A549 (cell line): ENCODE data around the gene TMEM40. TPM values are rescaled to one million over a fixed set of nuclear protein-coding genes. Genes with fewer than 3 reads are reported as not detected.
A peak's percentile ranks its signal among the peaks of the same experiment; 100 is the strongest.
"Not testable (repeated sequence)": the region's sequence is repeated elsewhere in the genome, so short reads cannot be mapped to it uniquely, and the experiment has no call there.

Experiments
- ATAC-seq, 2 experiments: fragments of 200-7000 bp in 1 of 2; fragments of >200 bp in 1 of 2; cut with Nextera tagmentation in 1 of 2; cut with Tn5 transposase in 1 of 2; 3 replicates each; pipeline versions ENCODE4 v1.8.0 to v1.9.1; 2018 to 2020; ENCODE audit warnings: mild to moderate bottlenecking in 1 of 2, moderate library complexity in 1 of 2
- CTCF ChIA-PET: fragments of 300-600 bp; sonication (Branson Sonifier 250); formaldehyde crosslinking; extraction: SDS; loops from one replicate; lab custom pipeline; 2021; ENCODE audit warnings: antibody characterized with exemption, inconsistent platforms; lab: Yijun Ruan, JAX
- POLR2A ChIA-PET: fragments of 350-600 bp; formaldehyde crosslinking; extraction: SDS; loops from one replicate; lab custom pipeline; 2021; ENCODE audit warnings: antibody characterized with exemption, inconsistent platforms; lab: Yijun Ruan, JAX
- DNase-seq, 2 experiments: peaks; one replicate each; pipeline versions ENCODE4 v3.0.0 to v3.0.0-alpha.2; 2011 to 2016; ENCODE audit warnings: low read depth in 1 of 2, low spot score in 1 of 2
- FAIRE-seq: peaks from 2 replicates; lab custom pipeline; 2011; peaks lifted over from hg19 to GRCh38; lab: Jason Lieb, UNC
- H3K27ac ChIP-seq, 2 experiments: fragments of >200 bp; sonication (Bioruptor Twin); formaldehyde crosslinking; 3 replicates each; pipeline ENCODE4 v1.5.1; 2016 to 2017
- H3K4me1 ChIP-seq: fragments of >200 bp; sonication (Bioruptor Twin); formaldehyde crosslinking; 3 replicates; pipeline ENCODE4 v1.6.1; 2016
- H3K4me2 ChIP-seq: fragments of >200 bp; sonication (Bioruptor Twin); formaldehyde crosslinking; 3 replicates; pipeline ENCODE4 v1.6.1; 2016
- H3K4me3 ChIP-seq: fragments of >200 bp; sonication (Bioruptor Twin); formaldehyde crosslinking; 3 replicates; pipeline ENCODE4 v1.5.1; 2016
- H3K9me3 ChIP-seq: fragments of >200 bp; sonication (Bioruptor Twin); formaldehyde crosslinking; 3 replicates; pipeline ENCODE4 v1.6.1; 2016
- CBX8 ChIP-seq: fragments of 200-600 bp; sonication (generic); IDR thresholded peaks from 2 replicates; pipeline ENCODE4 v1.6.1; 2016
- CHD2 ChIP-seq: fragments of 150-350 bp; IDR thresholded peaks from 2 replicates; pipeline ENCODE4 v1.6.1; 2014; ENCODE audit warnings: low read length; ENCODE audit not compliant: partially characterized antibody
- EHF ChIP-seq: fragments of 250-450 bp; sonication (Bioruptor Pico); IDR thresholded peaks from 2 replicates; pipeline ENCODE4 v1.5.0; 2020; ENCODE audit warnings: mild to moderate bottlenecking
- ELK1 ChIP-seq: fragments of 150-350 bp; IDR thresholded peaks from 2 replicates; pipeline ENCODE4 v1.6.1; 2014; ENCODE audit warnings: low read depth, mild to moderate bottlenecking, low read length
- ESRRA ChIP-seq: fragments of 150-350 bp; IDR thresholded peaks from 2 replicates; pipeline ENCODE4 v1.6.1; 2014; ENCODE audit warnings: mild to moderate bottlenecking, low read length, borderline replicate concordance
- GATA3 ChIP-seq: IDR thresholded peaks from 2 replicates; pipeline ENCODE4 v1.6.1; 2012; ENCODE audit warnings: borderline replicate concordance
- HOXB5 ChIP-seq: fragments of 250-450 bp; sonication (Bioruptor Pico); IDR thresholded peaks from 2 replicates; pipeline ENCODE4 v1.5.0; 2020; ENCODE audit warnings: mild to moderate bottlenecking, moderate library complexity
- KDM1A ChIP-seq: fragments of 200-600 bp; sonication (generic); IDR thresholded peaks from 2 replicates; pipeline ENCODE4 v1.6.1; 2016; ENCODE audit warnings: low read depth, mild to moderate bottlenecking
- MAFK ChIP-seq: fragments of 450-650 bp; IDR thresholded peaks from 2 replicates; pipeline ENCODE4 v1.6.1; 2014; ENCODE audit not compliant: partially characterized antibody
- NPAS2 ChIP-seq: fragments of 250-450 bp; sonication (Bioruptor Pico); IDR thresholded peaks from 2 replicates; pipeline ENCODE4 v1.8.0; 2022; ENCODE audit warnings: mild to moderate bottlenecking, moderate library complexity, borderline replicate concordance
- RNF2 ChIP-seq: fragments of 200-600 bp; sonication (generic); IDR thresholded peaks from 2 replicates; pipeline ENCODE4 v1.6.1; 2016; ENCODE audit warnings: low read depth, mild to moderate bottlenecking, antibody characterized with exemption, moderate library complexity, borderline replicate concordance
- SREBF2 ChIP-seq: fragments of 450-650 bp; IDR thresholded peaks from 2 replicates; pipeline ENCODE4 v1.6.1; 2014; ENCODE audit warnings: mild to moderate bottlenecking, moderate library complexity
- ZFP36 ChIP-seq: fragments of 450-650 bp; IDR thresholded peaks from 2 replicates; pipeline ENCODE4 v1.6.1; 2014; ENCODE audit warnings: borderline replicate concordance; ENCODE audit not compliant: partially characterized antibody
- WGBS: methylation state at CpG from one replicate; pipeline ENCODE4 v1.1.6; 2017; ENCODE audit errors: missing lambda C conversion rate; 5-methylcytosine and 5-hydroxymethylcytosine counted together
- polyA plus RNA-seq, 4 experiments: library from polyadenylated mRNA; depleted of rRNA in 3 of 4; stranded (reverse); fragments of >200 nt; fragmentation: RNase III in 1 of 4; extraction: RNeasy Plus Mini Kit Qiagen cat#74134 plus additional on column Dnase treatment in 1 of 4; gene quantifications; 2 replicates in 3 of 4; 3 replicates in 1 of 4; pipeline ENCODE4 v1.2.3, GENCODE V29; 2011 to 2017
- TF ChIP-seq, protein P1 (sequence below): fragments of >200 bp; sonication (Bioruptor Twin); formaldehyde crosslinking; IDR thresholded peaks from 3 replicates; pipeline ENCODE4 v1.6.1; 2016
- TF ChIP-seq, protein P2 (sequence below): fragments of 450-650 bp; IDR thresholded peaks from 2 replicates; pipeline ENCODE4 v1.6.1; 2014; ENCODE audit warnings: antibody characterized with exemption

Gene TMEM40
- polyA plus RNA-seq, 2 of the 4 experiments (the other 2 are of a cell fraction) = 0.13 to 0.18 TPM

DNA sequence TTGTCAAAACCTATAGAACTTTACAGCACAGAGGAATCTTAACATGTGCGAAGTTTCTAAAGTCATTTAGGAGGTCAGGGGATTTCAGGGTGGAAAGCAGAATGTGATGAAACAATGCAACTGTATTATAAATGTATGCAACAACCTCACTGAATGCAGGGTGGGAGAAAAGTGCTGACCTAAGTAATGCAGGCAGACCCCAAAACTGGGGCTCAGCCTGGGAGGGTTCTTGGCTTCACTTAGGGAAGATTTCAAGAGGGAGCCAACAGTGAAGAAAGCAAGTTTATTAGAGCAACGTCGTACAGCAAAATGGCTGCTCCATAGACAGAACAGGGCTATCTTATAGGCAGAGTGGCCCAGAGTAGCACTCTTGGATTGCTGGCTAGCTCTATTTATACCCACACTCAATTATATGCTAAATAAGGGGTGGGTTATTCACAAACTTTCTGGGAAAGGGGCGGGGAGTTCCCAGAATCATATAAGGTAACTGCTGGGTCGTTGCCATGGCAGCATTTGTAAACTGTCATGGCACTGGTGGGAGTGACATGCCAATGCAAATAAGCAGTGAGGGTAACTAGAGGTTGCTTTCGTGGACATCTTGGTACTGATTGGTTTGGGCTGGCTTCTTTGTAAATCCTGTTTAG lies 23.2 kb upstream of the TMEM40 start:
- CTCF ChIA-PET = interaction anchor here (1.5 kb wide), 1 partner anchor 45 kb away, joined by 3 read pairs; no protein-coding TSS in a partner anchor
- no peaks in the 10 kb centered on the region for H3K4me1 ChIP-seq
- FAIRE-seq = no peak
- TF ChIP-seq MAFK (peak; percentile 16), KDM1A (no peak)
- no peak overlapping the region for H3K4me3 ChIP-seq
- DNase-seq = peak in 1 of 2 experiments; percentile 65
- no peaks in the 10 kb centered on the region for H3K9me3 ChIP-seq
- ATAC-seq = peak; percentile 30 to 55; a peak in 2 of 6 replicates
- H3K27ac ChIP-seq = no peak overlapping the region
- WGBS = 23% methylated on average over 6 of the region's 6 CpGs
- POLR2A ChIA-PET = no interaction called here
- no peak overlapping the region for H3K4me2 ChIP-seq

DNA sequence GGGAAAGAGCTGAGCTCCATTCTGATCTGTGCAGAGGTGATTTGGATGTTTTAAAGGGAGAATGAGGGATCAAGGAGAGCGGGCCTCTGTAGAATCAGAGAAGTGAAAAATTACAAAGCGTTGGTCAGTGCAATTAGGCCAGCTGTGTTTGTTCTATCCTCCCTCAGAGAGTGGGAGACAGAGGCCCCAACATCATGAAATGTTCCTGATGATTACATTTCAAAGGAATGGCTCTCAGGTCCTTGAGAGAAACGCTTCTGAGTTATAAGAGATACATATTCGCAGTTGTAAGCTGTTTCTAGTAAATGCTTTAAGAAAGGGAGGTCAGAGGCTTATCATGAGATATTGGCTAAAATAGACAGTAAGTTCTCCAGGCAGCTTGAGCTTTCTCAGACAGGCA lies 21.7 kb upstream of the TMEM40 start:
- no peaks in the 10 kb centered on the region for H3K4me1 ChIP-seq
- DNase-seq (no peak), FAIRE-seq (no peak), ATAC-seq (no peak)
- no peak overlapping the region for H3K27ac ChIP-seq
- no peak overlapping the region for H3K4me3 ChIP-seq
- WGBS = 58% methylated on average over 4 of the region's 4 CpGs
- H3K4me2 ChIP-seq = no peak overlapping the region
- no peaks in the 10 kb centered on the region for H3K9me3 ChIP-seq
- ChIA-PET POLR2A (no interaction called here), CTCF (interaction anchor here (0.6 to 2.1 kb wide), 6 partner anchors 11 to 111 kb away, joined by 3 to 5 read pairs (median 4); partner anchors contain the start of gene TMEM40)
- TF ChIP-seq CBX8 (no peak), HOXB5 (CRISPR knock-in tag) (no peak), RNF2 (no peak)
- TF ChIP-seq, all 56 proteins: peak for 0

- Histone ChIP-seq H3K4me3 (no peak overlapping the region), H3K4me1 (no peaks in the 10 kb centered on the region), H3K27ac (no peak overlapping the region), H3K4me2 (no peak overlapping the region), H3K9me3 (no peaks in the 10 kb centered on the region)
- POLR2A ChIA-PET = no interaction called here
- WGBS = 36% methylated on average over 4 of the region's 4 CpGs
- no peak for DNase-seq
- FAIRE-seq = no peak
- no peak for TF ChIP-seq HOXB5 (CRISPR knock-in tag)
- TF ChIP-seq, protein P1, sequence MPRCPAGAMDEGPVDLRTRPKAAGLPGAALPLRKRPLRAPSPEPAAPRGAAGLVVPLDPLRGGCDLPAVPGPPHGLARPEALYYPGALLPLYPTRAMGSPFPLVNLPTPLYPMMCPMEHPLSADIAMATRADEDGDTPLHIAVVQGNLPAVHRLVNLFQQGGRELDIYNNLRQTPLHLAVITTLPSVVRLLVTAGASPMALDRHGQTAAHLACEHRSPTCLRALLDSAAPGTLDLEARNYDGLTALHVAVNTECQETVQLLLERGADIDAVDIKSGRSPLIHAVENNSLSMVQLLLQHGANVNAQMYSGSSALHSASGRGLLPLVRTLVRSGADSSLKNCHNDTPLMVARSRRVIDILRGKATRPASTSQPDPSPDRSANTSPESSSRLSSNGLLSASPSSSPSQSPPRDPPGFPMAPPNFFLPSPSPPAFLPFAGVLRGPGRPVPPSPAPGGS = no peak
- no peak for TF ChIP-seq ESRRA
- TF ChIP-seq NPAS2 = no peak
- TF ChIP-seq, protein P2, sequence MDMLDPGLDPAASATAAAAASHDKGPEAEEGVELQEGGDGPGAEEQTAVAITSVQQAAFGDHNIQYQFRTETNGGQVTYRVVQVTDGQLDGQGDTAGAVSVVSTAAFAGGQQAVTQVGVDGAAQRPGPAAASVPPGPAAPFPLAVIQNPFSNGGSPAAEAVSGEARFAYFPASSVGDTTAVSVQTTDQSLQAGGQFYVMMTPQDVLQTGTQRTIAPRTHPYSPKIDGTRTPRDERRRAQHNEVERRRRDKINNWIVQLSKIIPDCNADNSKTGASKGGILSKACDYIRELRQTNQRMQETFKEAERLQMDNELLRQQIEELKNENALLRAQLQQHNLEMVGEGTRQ = no peak
- TF ChIP-seq SREBF2 = no peak
- TF ChIP-seq ELK1 = no peak
- no peak for TF ChIP-seq GATA3
- TF ChIP-seq CHD2 = no peak
- no peak for TF ChIP-seq EHF (CRISPR knock-in tag)
- ATAC-seq = no peak
- CTCF ChIA-PET = interaction anchor here (0.8 to 1.1 kb wide), 3 partner anchors 9 to 14 kb away, joined by 3 read pairs; no protein-coding TSS in a partner anchor
Observed at GRCh38 chr3:12777171-12777570, 18.1 kb upstream of the TMEM40 start.

GRCh38 chr3:12775970-12776369 lies 16.9 kb upstream of the TMEM40 start:
- TF ChIP-seq ZFP36 = peak; percentile 15
- TF ChIP-seq, all 56 proteins: peak for 1; not testable (repeated sequence) for 55
- POLR2A ChIA-PET, ATAC-seq, DNase-seq, H3K27ac ChIP-seq, FAIRE-seq, H3K4me3 ChIP-seq, H3K4me1 ChIP-seq, H3K4me2 ChIP-seq, H3K9me3 ChIP-seq: not testable (repeated sequence)
- CTCF ChIA-PET = interaction anchor here (0.5 to 3.0 kb wide), 6 partner anchors 8 to 641 kb away, joined by 3 to 13 read pairs (median 3); partner anchors contain the start of gene CAND2
- 43% methylated on average over 6 of the region's 6 CpGs for WGBS
